ELF-1 (cell line): Measurements from ENCODE around the gene CUX1.
"Not testable (repeated sequence)": the region's sequence is repeated elsewhere in the genome, so short reads cannot be mapped to it uniquely, and the experiment has no call there.

Source experiments
- DNase-seq: peaks from one replicate; pipeline ENCODE4 v3.0.0-alpha.2; 2016; ENCODE audit warnings: low read depth, low spot score

CUX1 gene

GRCh38 chr7:101984133-101984879 lies 166.9 kb downstream of the CUX1 start:
- no peak for DNase-seq

- peak; percentile 29 for DNase-seq
Observed at GRCh38 chr7:101985057-101985902, 167.9 kb downstream of the CUX1 start.

- peak; percentile 70 for DNase-seq
Observed at GRCh38 chr7:101985903-101986734, 168.7 kb downstream of the CUX1 start.

- no peak for DNase-seq
Observed at GRCh38 chr7:101987494-101987893, 170.1 kb downstream of the CUX1 start.

GRCh38 chr7:101988060-101988459 lies 170.6 kb downstream of the CUX1 start:
- DNase-seq: not testable (repeated sequence)

GRCh38 chr7:101988513-101988912 lies 171.1 kb downstream of the CUX1 start:
- no peak for DNase-seq

GRCh38 chr7:101989101-101989500 lies 171.7 kb downstream of the CUX1 start:
- no peak for DNase-seq

GRCh38 chr7:101990811-101991418 lies 173.5 kb downstream of the CUX1 start:
- no peak for DNase-seq

- DNase-seq: no peak
Observed at GRCh38 chr7:101991860-101992259, 174.4 kb downstream of the CUX1 start.

- no peak for DNase-seq
Observed at GRCh38 chr7:101993311-101993710, 175.9 kb downstream of the CUX1 start.

GRCh38 chr7:101995121-101995520 lies 177.7 kb downstream of the CUX1 start:
- no peak for DNase-seq

GRCh38 chr7:101996131-101996691 lies 178.8 kb downstream of the CUX1 start:
- no peak for DNase-seq

GRCh38 chr7:101996876-101997275 lies 179.4 kb downstream of the CUX1 start:
- DNase-seq: no peak

- DNase-seq: no peak
Observed at GRCh38 chr7:101998029-101998905, 180.8 kb downstream of the CUX1 start.

GRCh38 chr7:101998906-101999240 lies 181.4 kb downstream of the CUX1 start:
- DNase-seq: peak; percentile 96

GRCh38 chr7:101999393-101999792 lies 182.0 kb downstream of the CUX1 start:
- DNase-seq: no peak

GRCh38 chr7:102000123-102000522 lies 182.7 kb downstream of the CUX1 start:
- no peak for DNase-seq

GRCh38 chr7:102004229-102004628 lies 186.8 kb downstream of the CUX1 start:
- DNase-seq: no peak

- no peak for DNase-seq
Observed at GRCh38 chr7:102004848-102005247, 187.4 kb downstream of the CUX1 start.

GRCh38 chr7:102005933-102006480 lies 188.6 kb downstream of the CUX1 start:
- DNase-seq: no peak
